ENCODE results near the gene CNOT9. TPM values are rescaled to one million over a fixed set of nuclear protein-coding genes. Genes with fewer than 3 reads are reported as not detected.

CNOT9 gene
- total and polyA plus RNA-seq, 2 of the 13 experiments (the other 11 are each of a cell fraction or from before 2014, with no cell fraction given) = 82.6 to 92.4 TPM

- no peak for TF ChIP-seq ZNF574 (CRISPR knock-in tag; IDR thresholded peaks at IDR 0.05)
- TF ChIP-seq CSRNP2 (CRISPR knock-in tag; conservative IDR thresholded peaks at IDR 0.05; ENCODE audit: low read depth) = no peak
- TF ChIP-seq ZNF484 (CRISPR knock-in tag; IDR thresholded peaks at IDR 0.05; ENCODE audit: borderline replicate concordance, low read depth) = no peak
- TF ChIP-seq ZNF382 (CRISPR knock-in tag; IDR thresholded peaks at IDR 0.05; ENCODE audit: borderline replicate concordance) = no peak
- no peak for TF ChIP-seq AKNA (CRISPR knock-in tag; IDR thresholded peaks at IDR 0.05; ENCODE audit: borderline replicate concordance)
- no peak for TF ChIP-seq ZNF20 (CRISPR knock-in tag; IDR thresholded peaks at IDR 0.05)
- no peak for TF ChIP-seq ZNF350 (CRISPR knock-in tag; IDR thresholded peaks at IDR 0.05; ENCODE audit: borderline replicate concordance, low read depth)
- no peak for TF ChIP-seq ZNF337 (CRISPR knock-in tag; IDR thresholded peaks at IDR 0.05; ENCODE audit: borderline replicate concordance, low read depth)
- TF ChIP-seq BCL3 (CRISPR knock-in tag; IDR thresholded peaks at IDR 0.05) = no peak
- no peak for TF ChIP-seq KDM6A (CRISPR knock-in tag; IDR thresholded peaks at IDR 0.05; ENCODE audit: low read depth)
- no peak for TF ChIP-seq ZNF780A (CRISPR knock-in tag; IDR thresholded peaks at IDR 0.05)
- no peak for TF ChIP-seq ZNF292 (CRISPR knock-in tag; IDR thresholded peaks at IDR 0.05; ENCODE audit: borderline replicate concordance, low read depth)
Observed at GRCh38 chr2:218582076-218582475, 13.4 kb downstream of the CNOT9 start (continued).

Data from HepG2 (cell line).